WTC11 (cell line): ENCODE results near the gene CYP20A1.

Experiments used
- GTF2I ChIP-seq: fragments of 250-450 bp; sonication (Bioruptor Pico); conservative IDR thresholded peaks from 2 replicates; pipeline ENCODE4 v1.4.0; 2021; ENCODE audit warnings: mild to moderate bottlenecking
- MXD4 ChIP-seq: fragments of 250-450 bp; sonication (Bioruptor Pico); IDR thresholded peaks from 2 replicates; pipeline ENCODE4 v1.8.0; 2021; ENCODE audit warnings: mild to moderate bottlenecking, moderate library complexity, borderline replicate concordance
- NFYB ChIP-seq: sonication (generic); formaldehyde crosslinking; conservative IDR thresholded peaks from 2 replicates; pipeline ENCODE4 v1.8.0; 2022; ENCODE audit warnings: low read depth, missing genetic modification reagents
- NR1H2 ChIP-seq: sonication (generic); formaldehyde crosslinking; IDR thresholded peaks from 2 replicates; pipeline ENCODE4 v1.9.0; 2021; ENCODE audit warnings: mild to moderate bottlenecking, moderate library complexity, missing genetic modification reagents
- ZNF263 ChIP-seq: sonication (generic); formaldehyde crosslinking; IDR thresholded peaks from 2 replicates; pipeline ENCODE4 v1.8.1; 2022; ENCODE audit warnings: low read depth, mild to moderate bottlenecking, moderate library complexity, missing genetic modification reagents
- TF ChIP-seq, protein P1 (sequence below): fragments of 250-450 bp; sonication (Bioruptor Pico); IDR thresholded peaks from 2 replicates; pipeline ENCODE4 v2.1.2; 2022; ENCODE audit warnings: mild to moderate bottlenecking, moderate library complexity
- TF ChIP-seq, protein P2 (sequence below): fragments of 200-600 bp; IDR thresholded peaks from 2 replicates; pipeline ENCODE4 v1.8.0; 2022; ENCODE audit warnings: antibody characterized with exemption
- TF ChIP-seq, protein P3 (sequence below): sonication (generic); formaldehyde crosslinking; IDR thresholded peaks from 2 replicates; pipeline ENCODE4 v1.8.1; 2023; ENCODE audit warnings: mild to moderate bottlenecking, missing genetic modification reagents, borderline replicate concordance
- TF ChIP-seq, protein P4 (sequence below): sonication (generic); formaldehyde crosslinking; IDR thresholded peaks from 2 replicates; pipeline ENCODE4 v1.8.1; 2022; ENCODE audit warnings: low read depth, missing genetic modification reagents, borderline replicate concordance
- TF ChIP-seq, protein P5 (sequence below): sonication (generic); formaldehyde crosslinking; IDR thresholded peaks from 2 replicates; pipeline ENCODE4 v1.8.1; 2022; ENCODE audit warnings: mild to moderate bottlenecking, missing genetic modification reagents, moderate library complexity, borderline replicate concordance

DNA sequence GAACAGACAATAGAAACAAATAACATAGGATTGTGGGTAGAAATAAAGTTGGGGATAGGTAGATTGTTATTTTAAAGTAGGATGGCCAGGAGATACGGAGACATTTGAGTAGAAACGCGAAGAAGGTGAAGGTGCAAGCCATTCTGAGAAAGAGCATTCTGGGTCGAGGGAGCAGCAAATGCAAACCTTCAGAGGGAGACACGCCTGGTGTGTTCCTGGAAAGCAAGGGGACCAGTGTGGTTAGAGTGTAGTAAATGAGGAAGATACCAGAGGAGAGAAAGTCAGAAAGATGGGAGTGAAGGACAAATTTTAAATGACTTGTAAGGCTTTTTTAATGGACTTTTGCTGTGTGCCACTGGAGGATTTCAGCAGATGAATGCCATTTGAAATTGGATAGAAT, 1.7 kb downstream of the CYP20A1 start:
- TF ChIP-seq GTF2I (no peak), ZNF263 (CRISPR knock-in tag) (no peak), NFYB (CRISPR knock-in tag) (no peak), NR1H2 (no peak), MXD4 (no peak)
- TF ChIP-seq, protein P1, sequence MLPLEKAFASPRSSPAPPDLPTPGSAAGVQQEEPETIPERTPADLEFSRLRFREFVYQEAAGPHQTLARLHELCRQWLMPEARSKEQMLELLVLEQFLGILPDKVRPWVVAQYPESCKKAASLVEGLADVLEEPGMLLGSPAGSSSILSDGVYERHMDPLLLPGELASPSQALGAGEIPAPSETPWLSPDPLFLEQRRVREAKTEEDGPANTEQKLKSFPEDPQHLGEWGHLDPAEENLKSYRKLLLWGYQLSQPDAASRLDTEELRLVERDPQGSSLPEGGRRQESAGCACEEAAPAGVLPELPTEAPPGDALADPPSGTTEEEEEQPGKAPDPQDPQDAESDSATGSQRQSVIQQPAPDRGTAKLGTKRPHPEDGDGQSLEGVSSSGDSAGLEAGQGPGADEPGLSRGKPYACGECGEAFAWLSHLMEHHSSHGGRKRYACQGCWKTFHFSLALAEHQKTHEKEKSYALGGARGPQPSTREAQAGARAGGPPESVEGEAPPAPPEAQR: no peak
- TF ChIP-seq, protein P2, sequence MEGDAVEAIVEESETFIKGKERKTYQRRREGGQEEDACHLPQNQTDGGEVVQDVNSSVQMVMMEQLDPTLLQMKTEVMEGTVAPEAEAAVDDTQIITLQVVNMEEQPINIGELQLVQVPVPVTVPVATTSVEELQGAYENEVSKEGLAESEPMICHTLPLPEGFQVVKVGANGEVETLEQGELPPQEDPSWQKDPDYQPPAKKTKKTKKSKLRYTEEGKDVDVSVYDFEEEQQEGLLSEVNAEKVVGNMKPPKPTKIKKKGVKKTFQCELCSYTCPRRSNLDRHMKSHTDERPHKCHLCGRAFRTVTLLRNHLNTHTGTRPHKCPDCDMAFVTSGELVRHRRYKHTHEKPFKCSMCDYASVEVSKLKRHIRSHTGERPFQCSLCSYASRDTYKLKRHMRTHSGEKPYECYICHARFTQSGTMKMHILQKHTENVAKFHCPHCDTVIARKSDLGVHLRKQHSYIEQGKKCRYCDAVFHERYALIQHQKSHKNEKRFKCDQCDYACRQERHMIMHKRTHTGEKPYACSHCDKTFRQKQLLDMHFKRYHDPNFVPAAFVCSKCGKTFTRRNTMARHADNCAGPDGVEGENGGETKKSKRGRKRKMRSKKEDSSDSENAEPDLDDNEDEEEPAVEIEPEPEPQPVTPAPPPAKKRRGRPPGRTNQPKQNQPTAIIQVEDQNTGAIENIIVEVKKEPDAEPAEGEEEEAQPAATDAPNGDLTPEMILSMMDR: no peak
- TF ChIP-seq, protein P3, sequence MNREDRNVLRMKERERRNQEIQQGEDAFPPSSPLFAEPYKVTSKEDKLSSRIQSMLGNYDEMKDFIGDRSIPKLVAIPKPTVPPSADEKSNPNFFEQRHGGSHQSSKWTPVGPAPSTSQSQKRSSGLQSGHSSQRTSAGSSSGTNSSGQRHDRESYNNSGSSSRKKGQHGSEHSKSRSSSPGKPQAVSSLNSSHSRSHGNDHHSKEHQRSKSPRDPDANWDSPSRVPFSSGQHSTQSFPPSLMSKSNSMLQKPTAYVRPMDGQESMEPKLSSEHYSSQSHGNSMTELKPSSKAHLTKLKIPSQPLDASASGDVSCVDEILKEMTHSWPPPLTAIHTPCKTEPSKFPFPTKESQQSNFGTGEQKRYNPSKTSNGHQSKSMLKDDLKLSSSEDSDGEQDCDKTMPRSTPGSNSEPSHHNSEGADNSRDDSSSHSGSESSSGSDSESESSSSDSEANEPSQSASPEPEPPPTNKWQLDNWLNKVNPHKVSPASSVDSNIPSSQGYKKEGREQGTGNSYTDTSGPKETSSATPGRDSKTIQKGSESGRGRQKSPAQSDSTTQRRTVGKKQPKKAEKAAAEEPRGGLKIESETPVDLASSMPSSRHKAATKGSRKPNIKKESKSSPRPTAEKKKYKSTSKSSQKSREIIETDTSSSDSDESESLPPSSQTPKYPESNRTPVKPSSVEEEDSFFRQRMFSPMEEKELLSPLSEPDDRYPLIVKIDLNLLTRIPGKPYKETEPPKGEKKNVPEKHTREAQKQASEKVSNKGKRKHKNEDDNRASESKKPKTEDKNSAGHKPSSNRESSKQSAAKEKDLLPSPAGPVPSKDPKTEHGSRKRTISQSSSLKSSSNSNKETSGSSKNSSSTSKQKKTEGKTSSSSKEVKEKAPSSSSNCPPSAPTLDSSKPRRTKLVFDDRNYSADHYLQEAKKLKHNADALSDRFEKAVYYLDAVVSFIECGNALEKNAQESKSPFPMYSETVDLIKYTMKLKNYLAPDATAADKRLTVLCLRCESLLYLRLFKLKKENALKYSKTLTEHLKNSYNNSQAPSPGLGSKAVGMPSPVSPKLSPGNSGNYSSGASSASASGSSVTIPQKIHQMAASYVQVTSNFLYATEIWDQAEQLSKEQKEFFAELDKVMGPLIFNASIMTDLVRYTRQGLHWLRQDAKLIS: no peak
- TF ChIP-seq, protein P4, sequence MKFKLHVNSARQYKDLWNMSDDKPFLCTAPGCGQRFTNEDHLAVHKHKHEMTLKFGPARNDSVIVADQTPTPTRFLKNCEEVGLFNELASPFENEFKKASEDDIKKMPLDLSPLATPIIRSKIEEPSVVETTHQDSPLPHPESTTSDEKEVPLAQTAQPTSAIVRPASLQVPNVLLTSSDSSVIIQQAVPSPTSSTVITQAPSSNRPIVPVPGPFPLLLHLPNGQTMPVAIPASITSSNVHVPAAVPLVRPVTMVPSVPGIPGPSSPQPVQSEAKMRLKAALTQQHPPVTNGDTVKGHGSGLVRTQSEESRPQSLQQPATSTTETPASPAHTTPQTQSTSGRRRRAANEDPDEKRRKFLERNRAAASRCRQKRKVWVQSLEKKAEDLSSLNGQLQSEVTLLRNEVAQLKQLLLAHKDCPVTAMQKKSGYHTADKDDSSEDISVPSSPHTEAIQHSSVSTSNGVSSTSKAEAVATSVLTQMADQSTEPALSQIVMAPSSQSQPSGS (CRISPR knock-in tag): no peak
- TF ChIP-seq, protein P5, sequence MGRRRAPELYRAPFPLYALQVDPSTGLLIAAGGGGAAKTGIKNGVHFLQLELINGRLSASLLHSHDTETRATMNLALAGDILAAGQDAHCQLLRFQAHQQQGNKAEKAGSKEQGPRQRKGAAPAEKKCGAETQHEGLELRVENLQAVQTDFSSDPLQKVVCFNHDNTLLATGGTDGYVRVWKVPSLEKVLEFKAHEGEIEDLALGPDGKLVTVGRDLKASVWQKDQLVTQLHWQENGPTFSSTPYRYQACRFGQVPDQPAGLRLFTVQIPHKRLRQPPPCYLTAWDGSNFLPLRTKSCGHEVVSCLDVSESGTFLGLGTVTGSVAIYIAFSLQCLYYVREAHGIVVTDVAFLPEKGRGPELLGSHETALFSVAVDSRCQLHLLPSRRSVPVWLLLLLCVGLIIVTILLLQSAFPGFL (CRISPR knock-in tag): no peak
